Measurements from ENCODE around the gene REL.
A peak's percentile ranks its signal among the peaks of the same experiment; 100 is the strongest.
"Not testable (repeated sequence)": the region's sequence is repeated elsewhere in the genome, so short reads cannot be mapped to it uniquely, and the experiment has no call there.

REL gene

DNA sequence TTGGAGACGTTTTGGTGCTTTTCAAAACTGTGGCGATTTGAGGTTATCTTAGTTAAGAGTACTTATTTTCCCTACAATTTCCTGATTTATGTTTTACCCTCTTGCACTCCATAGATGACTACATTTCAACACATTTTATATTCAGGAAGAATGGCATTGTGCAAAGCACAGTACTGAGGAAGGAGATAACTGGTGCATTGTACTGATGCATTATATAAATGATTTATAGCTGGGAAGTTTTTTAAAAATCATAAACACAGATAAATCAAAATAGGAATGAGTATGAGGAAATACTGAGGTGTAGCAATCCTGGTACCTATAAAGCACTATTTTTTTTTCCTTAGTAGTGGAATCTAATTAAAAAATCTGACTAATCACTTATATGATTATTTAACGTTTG lies 5.6 kb downstream of the REL start:
- 0 out of 2 replicates have a peak, but pooled peaks have one; percentile 5 for TF ChIP-seq ISL1 (CRISPR knock-in tag; IDR thresholded peaks at IDR 0.05)
- TF ChIP-seq CREB5 (CRISPR knock-in tag; IDR thresholded peaks at IDR 0.05; ENCODE audit: low read depth): no peak
- ATAC-seq: no peak

GRCh38 chr2:60888853-60889252 lies 7.5 kb downstream of the REL start:
- TF ChIP-seq ARNTL (CRISPR knock-in tag; IDR thresholded peaks at IDR 0.05; ENCODE audit: borderline replicate concordance, low read depth): no peak
- TF ChIP-seq ZC3H10 (CRISPR knock-in tag; IDR thresholded peaks at IDR 0.05): no peak
- no peak for TF ChIP-seq ISL1 (CRISPR knock-in tag; IDR thresholded peaks at IDR 0.05)
- no peak for TF ChIP-seq CSDC2 (CRISPR knock-in tag; IDR thresholded peaks at IDR 0.05)
- no peak for ATAC-seq

- ATAC-seq: not testable (repeated sequence)
Measured at GRCh38 chr2:60889581-60890392, 8.4 kb downstream of the REL start.

DNA sequence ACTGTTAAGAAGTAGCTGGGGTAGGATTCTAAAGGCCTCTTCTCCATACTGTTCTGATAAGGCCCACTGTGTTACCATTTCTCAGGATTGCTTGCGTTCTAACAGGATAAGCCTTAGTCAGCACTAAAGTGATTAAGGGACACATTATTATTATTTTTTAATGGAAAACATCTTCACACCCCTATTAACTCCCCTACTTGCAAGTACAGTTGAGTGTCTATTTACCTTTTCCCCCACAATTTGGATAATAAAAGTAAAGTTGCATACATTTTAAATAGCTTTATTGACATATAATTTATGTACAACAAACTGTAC lies 9.0 kb downstream of the REL start:
- ATAC-seq: no peak
- TF ChIP-seq ZC3H10 (CRISPR knock-in tag; IDR thresholded peaks at IDR 0.05) (no peak), CREB5 (CRISPR knock-in tag; IDR thresholded peaks at IDR 0.05; ENCODE audit: low read depth) (no peak), TCF4 (CRISPR knock-in tag; IDR thresholded peaks at IDR 0.05; ENCODE audit: borderline replicate concordance) (no peak), ZNF70 (CRISPR knock-in tag; IDR thresholded peaks at IDR 0.05) (no peak), PATZ1 (CRISPR knock-in tag; IDR thresholded peaks at IDR 0.05; ENCODE audit: borderline replicate concordance) (no peak), ZNF8 (CRISPR knock-in tag; IDR thresholded peaks at IDR 0.05) (no peak), TSHZ2 (CRISPR knock-in tag; IDR thresholded peaks at IDR 0.05) (no peak), BACH2 (CRISPR knock-in tag; IDR thresholded peaks at IDR 0.05; ENCODE audit: borderline replicate concordance) (no peak), ZFP30 (CRISPR knock-in tag; IDR thresholded peaks at IDR 0.05) (no peak), TOX (CRISPR knock-in tag; IDR thresholded peaks at IDR 0.05; ENCODE audit: borderline replicate concordance) (no peak)
- TF ChIP-seq, protein P1, sequence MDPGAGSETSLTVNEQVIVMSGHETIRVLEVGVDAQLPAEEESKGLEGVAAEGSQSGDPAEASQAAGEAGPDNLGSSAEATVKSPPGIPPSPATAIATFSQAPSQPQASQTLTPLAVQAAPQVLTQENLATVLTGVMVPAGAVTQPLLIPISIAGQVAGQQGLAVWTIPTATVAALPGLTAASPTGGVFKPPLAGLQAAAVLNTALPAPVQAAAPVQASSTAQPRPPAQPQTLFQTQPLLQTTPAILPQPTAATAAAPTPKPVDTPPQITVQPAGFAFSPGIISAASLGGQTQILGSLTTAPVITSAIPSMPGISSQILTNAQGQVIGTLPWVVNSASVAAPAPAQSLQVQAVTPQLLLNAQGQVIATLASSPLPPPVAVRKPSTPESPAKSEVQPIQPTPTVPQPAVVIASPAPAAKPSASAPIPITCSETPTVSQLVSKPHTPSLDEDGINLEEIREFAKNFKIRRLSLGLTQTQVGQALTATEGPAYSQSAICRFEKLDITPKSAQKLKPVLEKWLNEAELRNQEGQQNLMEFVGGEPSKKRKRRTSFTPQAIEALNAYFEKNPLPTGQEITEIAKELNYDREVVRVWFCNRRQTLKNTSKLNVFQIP (CRISPR knock-in tag; IDR thresholded peaks at IDR 0.05; ENCODE audit: borderline replicate concordance, low read depth): no peak

DNA sequence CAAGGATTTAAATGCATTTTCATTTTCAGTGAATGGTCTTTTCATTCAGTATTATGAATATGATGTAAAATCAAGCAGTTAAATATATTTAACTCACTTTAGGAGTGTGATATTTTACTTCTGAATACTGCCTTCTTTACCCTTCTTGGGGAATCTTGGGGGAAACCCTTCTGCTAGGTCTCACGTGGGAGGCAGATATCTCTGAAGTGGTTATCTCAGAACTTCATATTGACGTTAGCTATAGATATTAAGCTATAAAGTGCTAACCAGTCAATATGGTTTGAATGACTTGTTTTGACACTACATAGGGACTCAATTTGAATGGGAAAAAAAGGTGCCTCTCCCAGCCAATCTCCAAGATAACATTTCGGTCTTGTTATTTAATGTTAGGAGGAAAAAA lies 9.8 kb downstream of the REL start:
- no peak for ATAC-seq
- TF ChIP-seq TCF4 (CRISPR knock-in tag; IDR thresholded peaks at IDR 0.05; ENCODE audit: borderline replicate concordance) (no peak), TSHZ2 (CRISPR knock-in tag; IDR thresholded peaks at IDR 0.05) (no peak), BACH2 (CRISPR knock-in tag; IDR thresholded peaks at IDR 0.05; ENCODE audit: borderline replicate concordance) (no peak), CSDC2 (CRISPR knock-in tag; IDR thresholded peaks at IDR 0.05) (no peak), ZFP30 (CRISPR knock-in tag; IDR thresholded peaks at IDR 0.05) (no peak), ZNF8 (CRISPR knock-in tag; IDR thresholded peaks at IDR 0.05) (no peak), ZFP3 (CRISPR knock-in tag; IDR thresholded peaks at IDR 0.05) (no peak), ZNF70 (CRISPR knock-in tag; IDR thresholded peaks at IDR 0.05) (no peak), ZNF565 (CRISPR knock-in tag; conservative IDR thresholded peaks at IDR 0.05; ENCODE audit: low read depth) (no peak), OSR1 (CRISPR knock-in tag; IDR thresholded peaks at IDR 0.05) (no peak), ISL1 (CRISPR knock-in tag; IDR thresholded peaks at IDR 0.05) (no peak), CREB5 (CRISPR knock-in tag; IDR thresholded peaks at IDR 0.05; ENCODE audit: low read depth) (no peak)

All from SK-N-SH treated with all-trans-retinoic acid at 6 μM for 48 hours (cell line).